ENCODE data around the gene MVK.

DNA sequence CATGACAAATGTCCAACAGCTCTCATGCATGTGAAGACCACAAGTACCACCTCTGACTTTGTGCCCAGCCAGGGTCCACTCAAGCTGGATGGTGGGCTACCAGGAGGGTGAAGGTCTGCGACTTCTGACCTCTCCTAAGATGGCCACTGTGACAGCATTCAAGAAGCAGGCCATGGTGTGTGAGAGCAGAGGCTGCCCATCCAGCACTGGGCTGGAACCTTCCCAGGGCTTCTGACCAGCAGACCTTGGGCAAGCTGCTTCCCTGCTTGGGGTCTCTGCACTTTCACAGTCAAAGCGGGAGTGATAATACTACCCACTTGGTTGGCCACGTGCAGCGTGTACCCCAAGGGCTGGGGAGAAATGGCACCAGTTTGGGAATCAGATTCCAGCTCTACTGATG lies 10.7 kb upstream of the MVK start:
- TF ChIP-seq, protein P1, sequence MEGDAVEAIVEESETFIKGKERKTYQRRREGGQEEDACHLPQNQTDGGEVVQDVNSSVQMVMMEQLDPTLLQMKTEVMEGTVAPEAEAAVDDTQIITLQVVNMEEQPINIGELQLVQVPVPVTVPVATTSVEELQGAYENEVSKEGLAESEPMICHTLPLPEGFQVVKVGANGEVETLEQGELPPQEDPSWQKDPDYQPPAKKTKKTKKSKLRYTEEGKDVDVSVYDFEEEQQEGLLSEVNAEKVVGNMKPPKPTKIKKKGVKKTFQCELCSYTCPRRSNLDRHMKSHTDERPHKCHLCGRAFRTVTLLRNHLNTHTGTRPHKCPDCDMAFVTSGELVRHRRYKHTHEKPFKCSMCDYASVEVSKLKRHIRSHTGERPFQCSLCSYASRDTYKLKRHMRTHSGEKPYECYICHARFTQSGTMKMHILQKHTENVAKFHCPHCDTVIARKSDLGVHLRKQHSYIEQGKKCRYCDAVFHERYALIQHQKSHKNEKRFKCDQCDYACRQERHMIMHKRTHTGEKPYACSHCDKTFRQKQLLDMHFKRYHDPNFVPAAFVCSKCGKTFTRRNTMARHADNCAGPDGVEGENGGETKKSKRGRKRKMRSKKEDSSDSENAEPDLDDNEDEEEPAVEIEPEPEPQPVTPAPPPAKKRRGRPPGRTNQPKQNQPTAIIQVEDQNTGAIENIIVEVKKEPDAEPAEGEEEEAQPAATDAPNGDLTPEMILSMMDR (conservative IDR thresholded peaks at IDR 0.05 in 1 of 2, IDR thresholded peaks at IDR 0.05 in 1 of 2; ENCODE audit: low read depth in 1 of 2, low read length in 2 of 2): no peak
- TF ChIP-seq EZH2 (IDR thresholded peaks at IDR 0.05; ENCODE audit: low read length, missing control alignments): no peak

Measured in fibroblast of lung (primary cell).